ENCODE measurements around the gene INAFM1. TPM values are rescaled to one million over a fixed set of nuclear protein-coding genes. Genes with fewer than 3 reads are reported as not detected.
A peak's percentile ranks its signal among the peaks of the same experiment; 100 is the strongest.

INAFM1 gene
- total RNA-seq, 1 experiment from 2014 or later = 5.1 TPM

- intact Hi-C loops (cut with micrococcal nuclease) = no loop called here
- Histone ChIP-seq H3K4me1 (ENCODE audit: insufficient read depth, low read length) (peaks cover 40% of the 10 kb centered on the region), H3K4me3 (ENCODE audit: low read length) (peak overlapping the region; percentile 76), H3K36me3 (ENCODE audit: low read depth, low read length) (no peaks in the 10 kb centered on the region), H3K9me2 (replicated peaks; ENCODE audit: low read length) (no peaks in the 10 kb centered on the region), H3K9me3 (ENCODE audit: low read length) (no peaks in the 10 kb centered on the region), H4K20me1 (ENCODE audit: low read length) (no peaks in the 10 kb centered on the region), H3K9ac (ENCODE audit: low read length) (no peak overlapping the region), H3K27me3 (ENCODE audit: low read length) (no peaks in the 10 kb centered on the region), H3F3A (ENCODE audit: low read length, unreplicated experiment) (no peaks in the 10 kb centered on the region), H3K79me2 (ENCODE audit: low read length) (no peaks in the 10 kb centered on the region), H2AFZ (ENCODE audit: low read length) (peak overlapping the region; percentile 57; the same call in 1 of the 2 replicates), H3K4me2 (ENCODE audit: low read length) (peak overlapping the region; percentile 97), H3K27ac (ENCODE audit: low read length) (no peak overlapping the region)
- BruUV-seq (replicated peaks) = TSS peak; percentile 60
- DNase-seq (peak; percentile 22), ATAC-seq (no peak)
- TF ChIP-seq EZH2 (IDR thresholded peaks at IDR 0.05; ENCODE audit: low read length, unreplicated experiment) (no peak), EZH2phosphoT487 (IDR thresholded peaks at IDR 0.05; ENCODE audit: borderline replicate concordance, low read length) (no peak), CTCF (conservative IDR thresholded peaks at IDR 0.05; ENCODE audit: low read depth, low read length) (no peak)
- ChIA-PET POLR2A (ENCODE audit: unreplicated experiment) (no interaction called here), CTCF (no interaction called here)
Measured at GRCh38 chr19:47229676-47230053, 45.0 kb upstream of the INAFM1 start.

GRCh38 chr19:47230054-47230920 lies 44.4 kb upstream of the INAFM1 start:
- Histone ChIP-seq H3K4me1 (ENCODE audit: insufficient read depth, low read length) (peaks cover 40% of the 10 kb centered on the region), H3K9me2 (replicated peaks; ENCODE audit: low read length) (no peaks in the 10 kb centered on the region), H3K9ac (ENCODE audit: low read length) (peak overlapping the region; percentile 40; the same call in 1 of the 2 replicates), H3F3A (ENCODE audit: low read length, unreplicated experiment) (no peaks in the 10 kb centered on the region), H3K79me2 (ENCODE audit: low read length) (no peaks in the 10 kb centered on the region), H2AFZ (ENCODE audit: low read length) (peak overlapping the region; percentile 57; the same call in 1 of the 2 replicates), H3K27ac (ENCODE audit: low read length) (no peak overlapping the region), H3K4me3 (ENCODE audit: low read length) (peak overlapping the region; percentile 76), H4K20me1 (ENCODE audit: low read length) (no peaks in the 10 kb centered on the region), H3K27me3 (ENCODE audit: low read length) (no peaks in the 10 kb centered on the region), H3K4me2 (ENCODE audit: low read length) (peak overlapping the region; percentile 97), H3K9me3 (ENCODE audit: low read length) (no peaks in the 10 kb centered on the region), H3K36me3 (ENCODE audit: low read depth, low read length) (no peaks in the 10 kb centered on the region)
- ATAC-seq = no peak
- TF ChIP-seq CTCF (conservative IDR thresholded peaks at IDR 0.05; ENCODE audit: low read depth, low read length) (peak; percentile 61), EZH2 (IDR thresholded peaks at IDR 0.05; ENCODE audit: low read length, unreplicated experiment) (no peak), EZH2phosphoT487 (IDR thresholded peaks at IDR 0.05; ENCODE audit: borderline replicate concordance, low read length) (no peak)
- BruUV-seq (replicated peaks) = no TSS peak
- ChIA-PET CTCF (no interaction called here), POLR2A (ENCODE audit: unreplicated experiment) (no interaction called here)
- intact Hi-C loops (cut with micrococcal nuclease) = no loop called here
- DNase-seq = no peak

- Histone ChIP-seq H3K79me2 (ENCODE audit: low read length) (no peaks in the 10 kb centered on the region), H2AFZ (ENCODE audit: low read length) (peak within 1 kb of the TSS; percentile 66), H3K27ac (ENCODE audit: low read length) (no peak within 1 kb of the TSS), H3F3A (ENCODE audit: low read length, unreplicated experiment) (no peaks in the 10 kb centered on the region), H3K36me3 (ENCODE audit: low read depth, low read length) (no peaks in the 10 kb centered on the region), H4K20me1 (ENCODE audit: low read length) (no peaks in the 10 kb centered on the region), H3K9me2 (replicated peaks; ENCODE audit: low read length) (no peaks in the 10 kb centered on the region), H3K9me3 (ENCODE audit: low read length) (no peaks in the 10 kb centered on the region), H3K4me2 (ENCODE audit: low read length) (peak within 1 kb of the TSS; percentile 97), H3K9ac (ENCODE audit: low read length) (peak within 1 kb of the TSS; percentile 40; the same call in 1 of the 2 replicates), H3K27me3 (ENCODE audit: low read length) (no peaks in the 10 kb centered on the region), H3K4me1 (ENCODE audit: insufficient read depth, low read length) (peaks cover 36% of the 10 kb centered on the region), H3K4me3 (ENCODE audit: low read length) (peak within 1 kb of the TSS; percentile 76)
- ATAC-seq (no peak; the same call in 1 of the 2 replicates), DNase-seq (no peak)
- no TSS peak for BruUV-seq (replicated peaks)
- intact Hi-C loops (cut with micrococcal nuclease) = no loop called here
- TF ChIP-seq CTCF (conservative IDR thresholded peaks at IDR 0.05; ENCODE audit: low read depth, low read length) (no peak), EZH2 (IDR thresholded peaks at IDR 0.05; ENCODE audit: low read length, unreplicated experiment) (no peak)
- CTCF ChIA-PET = no interaction called here
- POLR2A ChIA-PET (ENCODE audit: unreplicated experiment) = no interaction called here
Measured at GRCh38 chr19:47230921-47231214, 43.8 kb upstream of the INAFM1 start, which contains the start of gene BBC3. TSS of gene BBC3 (minus strand) at chr19:47231199. CDS start at chr19:47228431, 2,768 bp downstream.
